Measurements from ENCODE around the gene TTC21A.

GRCh38 chr3:39124876-39125840, 17.7 kb downstream of the TTC21A start:
- TF ChIP-seq ZNF383 (CRISPR knock-in tag; IDR thresholded peaks at IDR 0.05; ENCODE audit: borderline replicate concordance) (no peak), DPF2 (CRISPR knock-in tag; IDR thresholded peaks at IDR 0.05; ENCODE audit: borderline replicate concordance, low read depth) (no peak), ELF4 (CRISPR knock-in tag; IDR thresholded peaks at IDR 0.05; ENCODE audit: borderline replicate concordance) (no peak)

Data from HepG2 (cell line).